GM19467 (cell line): ENCODE data around the gene AMZ2.
"Not testable (repeated sequence)": the region's sequence is repeated elsewhere in the genome, so short reads cannot be mapped to it uniquely, and the experiment has no call there.

ENCODE experiments used
- ATAC-seq: cut with Tn5 transposase; IDR thresholded peaks from one replicate; pipeline ENCODE4 v1.9.1; 2021; ENCODE audit warnings: mild to moderate bottlenecking, moderate library complexity; ENCODE audit not compliant: unreplicated experiment

Gene AMZ2, protein sequence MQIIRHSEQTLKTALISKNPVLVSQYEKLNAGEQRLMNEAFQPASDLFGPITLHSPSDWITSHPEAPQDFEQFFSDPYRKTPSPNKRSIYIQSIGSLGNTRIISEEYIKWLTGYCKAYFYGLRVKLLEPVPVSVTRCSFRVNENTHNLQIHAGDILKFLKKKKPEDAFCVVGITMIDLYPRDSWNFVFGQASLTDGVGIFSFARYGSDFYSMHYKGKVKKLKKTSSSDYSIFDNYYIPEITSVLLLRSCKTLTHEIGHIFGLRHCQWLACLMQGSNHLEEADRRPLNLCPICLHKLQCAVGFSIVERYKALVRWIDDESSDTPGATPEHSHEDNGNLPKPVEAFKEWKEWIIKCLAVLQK

DNA sequence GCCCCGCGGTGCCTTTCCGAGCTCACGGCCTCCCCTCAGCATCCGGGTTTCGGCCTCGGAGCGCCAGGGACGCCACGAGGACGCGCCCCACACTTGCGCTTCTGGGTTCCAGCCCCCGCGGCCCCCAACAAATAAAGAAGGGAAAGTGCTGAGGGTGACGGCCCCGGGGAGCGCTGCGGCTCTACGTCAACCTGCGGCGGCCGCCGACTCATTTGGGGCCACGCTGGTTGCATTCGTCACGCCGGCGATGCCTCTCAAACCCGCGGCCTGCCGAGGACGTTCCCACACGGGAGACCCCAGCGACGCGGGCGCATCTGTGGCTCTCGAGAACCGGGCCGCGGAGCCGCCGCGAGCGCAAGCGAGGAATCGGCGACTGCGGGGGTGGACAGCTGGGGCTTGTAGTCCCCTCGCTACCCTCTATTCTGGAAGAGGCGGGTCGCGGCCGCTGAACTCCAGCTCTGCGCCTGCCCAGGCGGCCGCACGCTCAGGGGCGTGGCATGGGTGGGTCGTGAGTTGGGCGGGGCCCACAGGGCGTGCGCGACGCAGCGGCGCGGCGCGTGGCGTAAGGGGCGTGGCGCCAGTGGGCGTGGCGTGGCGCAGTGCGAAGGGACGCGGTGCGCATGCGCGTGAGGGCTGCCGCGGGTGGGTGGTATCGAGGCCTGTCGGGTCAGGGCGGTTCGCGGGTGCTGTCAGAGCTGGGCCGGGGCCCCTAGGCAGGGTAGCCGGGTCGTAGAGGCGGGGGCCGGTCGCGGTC lies at the start of gene AMZ2:
Gene AMZ2, plus strand, starts transcription at position 599 of the 754 bp plus-strand sequence. CDS start 2,145 bp downstream, outside the sequence.
- ATAC-seq: peak; percentile 88

DNA sequence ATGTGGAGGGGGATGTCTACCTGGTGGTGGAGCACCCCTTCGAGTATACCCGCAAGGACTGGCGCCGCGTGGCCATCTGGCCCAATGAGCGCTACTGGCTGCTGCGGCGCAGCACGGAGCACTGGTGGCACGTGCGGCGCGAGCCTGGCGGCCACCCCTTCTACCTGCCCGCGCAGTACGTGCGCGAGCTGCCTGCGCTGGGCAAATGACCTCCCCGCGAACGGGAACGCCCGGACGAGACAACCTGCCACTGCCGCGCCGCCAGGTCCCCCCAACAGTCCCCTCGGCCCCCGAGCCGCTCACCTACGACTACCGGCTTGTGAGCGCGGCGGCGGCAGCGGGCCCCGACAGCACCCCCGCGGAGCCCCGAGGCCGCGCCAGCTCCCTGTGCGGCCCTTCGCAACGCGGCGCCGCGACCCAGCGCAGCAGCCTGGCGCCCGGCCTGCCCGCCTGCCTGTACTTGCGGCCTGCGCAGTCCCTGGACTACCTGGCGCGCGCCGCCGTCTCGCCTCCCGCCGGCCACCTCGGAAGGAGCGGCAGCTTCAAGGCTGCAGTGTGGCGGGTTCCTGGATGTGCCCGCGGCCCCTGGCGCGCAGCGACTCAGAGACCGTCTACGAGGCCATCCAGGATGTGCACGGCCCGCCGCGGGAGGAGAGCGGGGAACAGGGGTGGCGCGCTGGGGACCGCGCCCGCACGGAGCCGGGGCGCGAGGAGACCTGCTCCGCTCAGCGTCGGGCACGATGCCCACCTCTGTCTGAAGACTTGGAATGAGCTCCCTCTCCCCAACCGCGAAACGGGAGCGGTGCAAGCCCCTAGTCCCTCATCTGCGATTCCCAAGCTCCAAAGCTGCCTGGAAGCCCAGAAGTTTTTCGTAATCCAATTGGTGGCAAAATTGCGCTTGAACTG lies 48.7 kb upstream of the AMZ2 start:
- no peak for ATAC-seq

DNA sequence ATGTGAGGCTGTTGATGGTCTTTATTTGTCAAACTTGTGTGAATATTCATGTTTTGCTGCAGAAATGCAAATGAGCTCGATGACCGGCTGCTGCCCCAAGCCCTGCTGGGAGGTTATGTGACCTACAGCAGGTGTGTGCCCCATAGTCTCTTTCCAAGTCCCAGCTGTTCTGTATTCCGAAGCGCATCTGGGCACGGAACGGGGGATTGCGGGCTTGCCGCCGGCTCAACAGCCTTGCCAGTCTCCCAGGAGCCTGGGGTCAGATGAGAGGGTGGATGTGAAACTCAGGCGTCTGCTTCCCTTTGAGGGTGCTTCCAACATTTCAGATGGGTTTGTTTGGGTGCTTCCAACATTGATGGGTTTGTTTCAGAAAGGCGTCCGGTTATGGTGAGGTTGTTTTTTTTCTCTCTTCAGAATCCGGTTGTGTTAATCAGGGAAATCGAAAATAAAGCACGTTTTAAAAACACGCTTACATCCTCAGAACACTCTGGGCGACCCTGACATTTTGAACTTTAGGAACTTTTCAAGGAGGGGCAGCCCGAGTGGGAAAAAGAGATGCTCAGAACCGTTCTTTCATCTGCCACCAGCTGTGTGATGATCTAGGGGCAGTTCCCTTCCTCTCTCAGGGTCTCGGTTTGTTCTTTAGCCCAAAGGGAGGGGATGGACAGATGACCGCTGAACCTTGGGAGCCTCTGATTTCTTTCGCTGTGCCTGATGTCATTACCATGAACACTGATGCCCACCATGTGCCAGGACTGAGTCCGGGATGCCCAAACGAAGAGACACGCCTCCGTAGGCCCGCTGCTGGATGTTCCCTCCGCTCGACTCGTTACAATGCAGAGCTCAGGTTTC lies 47.8 kb upstream of the AMZ2 start:
- ATAC-seq: no peak

DNA sequence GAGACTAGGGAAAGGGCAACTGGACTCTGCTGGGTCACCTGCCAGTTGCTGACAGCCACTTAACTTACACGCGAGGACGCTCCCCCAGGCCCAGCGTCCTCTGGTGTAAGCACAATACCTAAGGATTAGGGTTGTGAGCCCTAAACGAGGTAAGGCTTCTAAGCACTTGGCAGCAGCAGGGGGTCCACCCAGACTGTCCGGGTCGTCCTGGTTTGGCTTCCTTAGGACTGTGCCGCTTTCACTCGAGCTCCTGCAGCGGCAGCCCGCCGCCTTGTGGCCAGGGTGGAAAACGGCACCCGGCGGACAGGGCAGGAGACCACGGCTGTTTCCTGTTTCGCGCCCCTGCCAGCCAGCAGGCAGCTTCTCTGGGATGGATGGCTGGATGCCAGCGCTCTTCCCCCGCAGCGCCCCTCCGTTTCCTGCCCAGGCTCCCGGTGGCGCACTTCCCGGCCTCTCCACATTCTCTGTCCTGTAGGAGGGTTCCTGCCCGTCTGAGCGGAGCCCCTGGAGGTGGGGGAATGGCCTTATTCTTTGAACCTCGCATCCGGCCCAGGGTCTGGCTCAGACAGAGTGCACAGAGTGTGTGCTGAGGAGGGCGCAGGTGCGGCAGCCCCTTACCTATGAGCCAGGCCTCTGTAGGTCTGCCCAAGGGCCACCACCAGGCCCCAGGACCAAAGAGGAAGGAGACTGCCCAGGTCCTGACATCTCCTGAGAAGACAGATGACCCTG lies 47.0 kb upstream of the AMZ2 start:
- no peak for ATAC-seq

DNA sequence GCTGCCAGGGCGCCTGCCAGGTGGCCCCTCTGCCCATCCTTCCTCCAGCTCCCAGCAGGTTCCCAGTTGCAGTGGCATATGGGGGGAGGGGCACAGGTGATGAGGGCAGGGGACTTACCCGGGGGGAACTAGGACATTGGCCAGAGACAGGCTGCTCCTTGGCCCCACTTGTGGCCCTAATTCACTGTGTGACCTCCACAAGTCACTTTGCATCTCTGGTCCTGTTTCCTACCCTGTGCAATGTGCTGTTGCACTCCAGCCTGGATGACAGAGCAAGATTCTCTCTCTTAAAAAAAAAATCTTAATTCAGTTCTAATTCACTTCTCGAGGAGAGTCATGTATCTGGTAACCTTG lies 46.4 kb upstream of the AMZ2 start:
- not testable (repeated sequence) for ATAC-seq

DNA sequence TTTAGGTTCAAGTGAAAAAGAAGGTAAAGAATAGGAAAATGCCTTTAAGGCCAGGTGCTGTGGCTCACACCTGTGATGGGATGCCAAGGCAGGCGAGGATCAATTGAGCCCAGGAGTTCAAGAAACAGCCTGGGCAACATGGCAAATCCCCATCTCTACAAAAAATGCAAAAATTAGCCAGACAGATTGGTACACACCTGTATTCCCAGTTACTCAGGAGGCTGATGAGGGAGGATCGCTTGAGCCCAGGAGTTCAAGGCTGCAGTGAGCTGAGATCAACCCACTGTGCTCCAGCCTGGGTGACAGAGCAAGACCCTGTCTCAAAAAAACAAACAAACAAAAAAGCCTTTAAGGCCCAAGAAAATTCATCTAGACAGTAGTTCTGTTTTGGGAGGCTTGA lies 45.5 kb upstream of the AMZ2 start:
- ATAC-seq: not testable (repeated sequence)

DNA sequence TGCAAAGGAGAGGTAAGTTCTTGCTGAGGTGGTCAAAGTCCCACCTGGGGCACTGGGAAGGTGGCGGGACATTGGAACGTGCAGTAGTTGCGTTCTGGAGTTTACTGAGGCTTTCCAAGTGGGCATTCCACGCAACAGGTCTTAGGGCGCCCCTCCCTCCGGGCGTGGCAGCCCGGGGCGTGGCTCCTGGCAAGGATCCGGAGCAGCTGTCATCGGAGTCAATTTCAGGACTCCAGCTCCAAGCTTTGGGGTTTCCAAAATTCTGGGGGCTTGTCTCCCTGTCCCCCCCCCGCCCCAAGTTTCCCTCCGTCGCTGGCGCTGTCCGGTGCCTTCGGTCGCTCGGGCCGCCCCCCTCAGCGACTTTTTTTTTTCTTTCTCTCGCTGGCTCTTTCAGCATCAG lies 43.1 kb upstream of the AMZ2 start:
- peak; percentile 6 for ATAC-seq

DNA sequence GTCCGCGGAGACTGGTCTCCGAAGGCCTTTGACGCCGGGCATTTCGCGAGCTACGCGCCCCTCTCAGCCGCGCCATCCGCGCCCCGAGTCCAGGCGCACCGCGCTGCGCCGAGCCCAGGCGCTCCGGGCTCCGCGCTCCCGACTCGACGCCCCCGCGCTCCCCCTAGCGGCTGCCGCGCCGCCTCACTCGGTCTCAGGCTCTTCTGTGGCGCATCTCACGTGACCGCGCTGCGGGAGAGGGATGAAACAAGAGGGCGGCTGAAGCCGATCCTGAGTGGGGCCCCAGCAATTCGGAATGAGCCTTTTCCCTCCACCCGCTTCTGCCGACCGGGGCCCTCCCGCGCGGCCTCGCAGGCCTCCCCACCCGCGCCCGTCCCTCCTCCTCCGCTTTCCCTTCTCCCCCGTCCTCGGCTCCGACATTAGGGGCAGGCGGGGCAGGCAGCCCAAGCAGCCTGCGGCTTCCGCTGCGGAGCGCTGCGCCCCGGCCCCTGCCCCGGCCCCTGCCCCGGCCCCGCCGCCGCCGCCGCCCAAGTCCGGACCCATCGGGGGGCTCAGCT lies 42.5 kb upstream of the AMZ2 start:
- peak; percentile 83 for ATAC-seq

DNA sequence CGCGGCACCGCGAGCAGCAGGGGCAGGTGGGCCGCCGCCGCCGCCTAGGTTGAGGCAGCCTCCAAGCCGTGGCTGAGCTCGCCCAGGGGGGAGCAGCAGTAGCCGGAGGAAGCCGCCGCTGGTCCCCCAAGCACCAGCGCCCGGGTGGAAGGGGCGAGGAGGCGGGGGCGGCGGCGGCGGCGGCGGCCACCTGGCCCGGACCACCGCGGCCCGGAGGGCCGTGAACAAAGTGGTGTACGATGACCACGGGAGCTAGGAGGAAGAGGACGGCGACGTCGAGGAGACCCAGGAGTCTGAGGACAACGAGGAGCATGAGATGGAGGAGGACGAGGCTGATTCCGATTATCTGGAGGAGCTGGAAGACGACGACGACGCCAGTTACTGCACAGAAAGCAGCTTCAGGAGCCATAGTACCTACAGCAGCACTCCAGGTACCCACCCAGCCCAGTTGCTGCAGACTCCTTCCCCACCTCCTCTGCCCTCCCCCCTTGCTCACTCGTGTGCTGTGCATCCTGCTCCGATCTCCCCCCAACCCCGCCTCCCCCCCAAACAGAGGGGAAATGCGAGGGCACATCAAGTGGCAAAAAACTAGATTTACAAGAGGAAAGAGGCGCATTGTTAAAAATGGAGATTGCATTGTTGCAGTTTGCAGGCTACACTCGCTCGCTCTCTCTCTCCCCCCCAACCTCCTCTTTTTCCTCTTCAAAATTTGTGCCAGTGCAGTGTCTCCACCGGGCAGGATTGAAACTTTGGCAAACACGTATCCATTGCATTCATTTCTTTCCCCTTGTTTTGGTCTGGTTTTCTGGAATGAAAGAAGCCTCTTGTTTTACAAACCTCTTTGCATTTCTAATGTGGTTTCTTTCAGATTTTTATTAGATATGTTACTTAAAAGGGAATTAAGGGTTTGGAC lies 41.8 kb upstream of the AMZ2 start:
- ATAC-seq: peak; percentile 13

DNA sequence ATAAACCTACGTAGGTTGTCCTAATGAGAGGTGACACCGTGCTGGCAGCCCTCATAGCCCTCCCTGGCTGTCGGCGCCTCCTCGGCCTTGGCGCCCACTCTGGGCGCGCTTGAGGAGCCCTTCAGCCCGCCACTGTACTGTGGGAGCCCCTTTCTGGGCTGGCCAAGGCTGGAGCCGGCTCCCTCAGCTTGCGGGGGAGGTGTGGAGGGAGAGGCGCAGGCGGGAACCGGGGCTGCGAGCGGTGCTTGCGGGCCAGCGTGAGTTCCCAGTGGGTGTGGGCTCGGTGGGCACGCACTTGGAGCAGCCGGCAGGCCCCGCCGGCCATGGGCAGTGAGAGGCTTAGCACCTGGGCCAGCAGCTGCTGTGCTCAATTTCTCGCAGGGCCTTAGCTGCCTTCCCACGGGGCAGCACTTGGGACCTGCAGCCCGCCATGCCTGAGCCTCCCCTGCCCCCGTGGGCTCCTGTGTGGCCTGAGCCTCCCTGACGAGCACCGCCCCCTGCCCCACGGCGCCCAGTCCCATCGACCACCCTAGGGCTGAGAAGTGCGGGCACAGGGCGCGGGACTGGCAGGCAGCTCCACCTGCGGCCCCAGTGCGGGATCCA lies 40.1 kb upstream of the AMZ2 start:
- ATAC-seq: no peak

DNA sequence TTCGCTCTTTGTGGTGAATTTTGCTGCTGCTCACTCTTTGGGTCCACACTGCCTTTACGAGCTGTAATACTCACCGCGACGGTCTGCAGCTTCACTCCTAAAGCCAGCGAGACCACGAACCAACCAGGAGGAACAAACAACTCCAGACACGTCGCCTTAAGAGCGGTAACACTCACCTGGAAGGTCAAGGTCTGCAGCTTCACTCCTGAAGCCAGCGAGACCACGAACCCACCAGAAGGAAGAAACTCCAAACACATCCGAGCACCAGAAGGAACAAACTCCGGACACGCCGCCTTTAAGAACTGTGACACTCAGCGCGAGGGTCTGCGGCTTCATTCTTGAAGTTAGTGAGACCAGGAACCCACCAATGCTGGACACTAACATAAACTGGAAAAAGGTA lies 39.2 kb upstream of the AMZ2 start:
- not testable (repeated sequence) for ATAC-seq

DNA sequence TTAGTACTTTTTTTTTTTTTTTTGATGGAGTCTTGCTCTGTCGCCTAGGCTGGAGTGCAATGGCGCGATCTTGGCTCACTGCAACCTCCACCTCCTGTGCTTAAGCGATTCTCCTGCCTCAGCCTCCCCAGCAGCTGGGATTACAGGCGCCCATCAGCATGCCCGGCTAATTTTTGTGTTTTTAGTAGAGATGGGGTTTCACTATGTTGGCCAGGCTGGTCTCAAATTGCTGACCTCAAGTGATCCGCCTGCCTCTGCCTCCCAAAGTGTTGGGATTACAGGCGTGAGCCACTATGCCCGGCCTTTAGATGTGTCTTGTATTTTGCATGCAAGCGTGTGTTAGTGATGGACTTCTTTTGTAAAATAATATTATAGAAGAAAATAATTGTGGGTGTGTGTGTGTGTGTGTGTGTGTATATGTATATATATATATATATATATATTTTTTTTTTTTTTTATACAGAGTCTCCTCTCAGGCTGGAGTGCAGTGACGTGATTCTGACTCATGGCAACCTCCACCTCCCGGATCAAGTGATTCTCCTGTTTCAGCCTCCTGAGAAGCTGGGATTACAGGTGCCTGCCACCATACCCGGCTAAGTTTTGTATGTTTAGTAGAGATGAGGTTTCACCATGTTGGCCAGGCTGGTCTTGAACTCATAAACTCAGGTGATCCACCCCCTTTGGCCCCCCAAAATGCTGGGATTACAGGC lies 38.5 kb upstream of the AMZ2 start:
- ATAC-seq: not testable (repeated sequence)

DNA sequence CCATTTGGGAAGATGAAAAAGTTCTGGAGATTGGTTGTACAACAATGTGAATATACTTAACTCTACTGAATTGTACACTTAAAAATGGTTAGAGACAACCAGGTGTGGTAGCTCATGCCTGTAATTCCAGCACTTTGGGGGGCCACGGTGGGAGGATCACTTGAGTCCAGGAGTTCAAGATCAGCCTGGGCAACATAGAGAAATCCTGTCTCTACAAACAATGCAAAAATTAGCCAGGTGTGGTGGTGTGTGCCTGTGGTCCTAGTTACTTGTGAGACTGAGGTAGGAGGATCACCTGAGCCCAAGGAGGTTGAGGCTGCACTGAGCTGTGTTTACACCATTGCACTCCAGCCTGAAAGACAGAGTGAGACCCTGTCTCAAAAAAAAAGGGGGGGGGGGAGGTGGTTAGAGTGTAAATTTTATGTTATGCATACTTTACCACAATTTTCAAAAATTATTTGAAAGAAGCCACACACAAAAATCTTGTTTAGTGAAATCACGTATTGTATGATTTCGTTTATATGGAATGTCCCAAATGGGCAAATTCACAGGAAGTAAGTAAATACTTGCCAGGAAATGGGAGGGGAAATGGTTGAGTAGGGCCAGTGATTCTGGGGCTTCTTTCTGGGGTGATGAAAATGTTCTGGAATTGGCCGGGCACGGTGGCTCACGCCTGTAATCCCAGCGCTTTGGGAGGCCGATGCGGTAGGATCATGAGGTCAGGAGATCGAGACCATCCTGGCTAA lies 37.1 kb upstream of the AMZ2 start:
- ATAC-seq: no peak

DNA sequence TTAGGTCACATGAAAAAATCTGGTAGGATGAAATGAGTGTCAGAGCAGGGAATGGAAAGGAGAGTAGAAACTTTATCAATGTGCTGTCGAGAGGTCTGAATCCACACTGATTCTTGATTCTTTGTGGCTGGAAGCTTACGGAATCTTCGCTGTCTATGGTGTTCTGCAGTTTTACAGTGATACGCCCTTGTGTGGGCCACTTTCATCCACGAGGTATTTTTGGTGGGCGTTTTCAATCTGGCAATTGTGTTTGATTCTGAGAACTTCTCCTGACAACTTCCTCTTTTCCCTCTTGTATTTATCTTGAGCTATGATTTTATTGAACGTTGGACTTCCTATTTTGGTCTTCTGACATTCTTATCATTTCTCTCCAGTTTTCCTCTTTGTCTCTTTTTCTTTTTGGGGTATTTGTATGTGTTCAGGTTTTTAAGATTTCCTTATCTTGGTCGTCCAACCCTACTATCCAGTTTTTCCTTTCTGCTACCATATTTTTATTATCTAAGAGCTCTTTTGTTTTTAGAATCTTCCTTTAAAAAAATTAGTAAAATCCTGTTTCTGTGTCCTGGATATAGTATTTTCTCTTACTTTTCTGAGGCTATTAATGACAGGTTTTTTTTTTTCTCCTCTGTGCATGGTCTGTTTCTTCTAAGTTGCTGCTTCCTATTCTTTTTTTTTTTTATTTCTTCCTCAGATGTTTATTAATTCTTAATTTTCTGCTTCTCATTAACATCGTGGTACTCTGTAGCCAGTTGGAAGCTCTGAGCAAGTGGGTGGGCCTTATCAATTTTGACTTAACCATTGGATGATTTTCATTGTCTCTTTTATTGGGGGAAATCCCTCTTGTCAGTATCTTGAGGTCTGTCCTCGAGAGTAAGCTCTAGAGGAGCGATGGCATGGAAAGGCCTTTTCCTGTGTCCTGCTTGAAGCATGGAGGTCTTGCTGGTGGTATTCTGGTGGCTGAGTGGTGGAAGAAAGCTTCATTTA lies 34.1 kb upstream of the AMZ2 start:
- not testable (repeated sequence) for ATAC-seq

DNA sequence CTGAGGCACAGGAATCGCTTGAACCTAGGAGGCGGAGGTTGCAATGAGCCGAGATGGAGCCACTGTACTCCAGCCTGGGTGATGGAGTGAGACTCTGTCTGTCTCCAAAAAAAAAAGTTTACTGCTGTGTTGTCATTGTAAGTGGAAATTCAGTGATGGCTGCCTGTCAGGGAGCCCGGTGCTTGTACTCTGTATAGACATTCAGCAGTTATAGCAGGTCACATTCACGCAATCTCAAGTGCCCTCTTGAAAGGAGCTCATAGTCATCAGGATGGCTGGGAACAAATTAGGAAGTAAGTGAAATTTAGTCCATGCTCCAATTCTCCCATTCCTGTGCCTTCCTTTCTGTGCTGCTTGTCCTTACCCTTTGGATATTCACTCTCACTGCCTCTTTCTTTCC lies 32.4 kb upstream of the AMZ2 start:
- not testable (repeated sequence) for ATAC-seq
